GM18505 (cell line): ENCODE data around the gene MCF2L.

Source experiments
- ATAC-seq: cut with Tn5 transposase; IDR thresholded peaks from one replicate; pipeline ENCODE4 v1.9.1; 2021; ENCODE audit not compliant: unreplicated experiment
- POLR2A ChIP-seq: IDR thresholded peaks from 4 replicates; pipeline ENCODE4 v1.6.1; 2011; ENCODE audit warnings: borderline replicate concordance; ENCODE audit not compliant: insufficient read depth, insufficient read length; ENCODE audit errors: extremely low read depth

The MCF2L gene

GRCh38 chr13:113065406-113066141, 96.6 kb downstream of the MCF2L start:
- no peak for TF ChIP-seq POLR2A
- no peak for ATAC-seq

- TF ChIP-seq POLR2A: no peak
- ATAC-seq: no peak
These were observed 97.1 kb downstream of the MCF2L start for GRCh38 chr13:113066142-113066455.

GRCh38 chr13:113066746-113067145, 97.7 kb downstream of the MCF2L start:
- no peak for ATAC-seq
- no peak for TF ChIP-seq POLR2A

GRCh38 chr13:113069861-113070805, 101.1 kb downstream of the MCF2L start:
- no peak for TF ChIP-seq POLR2A
- ATAC-seq: no peak

GRCh38 chr13:113070855-113071254, 101.8 kb downstream of the MCF2L start:
- no peak for TF ChIP-seq POLR2A
- ATAC-seq: no peak

- no peak for ATAC-seq
- TF ChIP-seq POLR2A: no peak
These were observed 103.4 kb downstream of the MCF2L start for GRCh38 chr13:113072376-113072775.

- no peak for ATAC-seq
- TF ChIP-seq POLR2A: no peak
These were observed 104.9 kb downstream of the MCF2L start for GRCh38 chr13:113073942-113074341.

- no peak for TF ChIP-seq POLR2A
- no peak for ATAC-seq
These were observed 105.4 kb downstream of the MCF2L start for GRCh38 chr13:113074401-113074800.

GRCh38 chr13:113074876-113075275, 105.9 kb downstream of the MCF2L start:
- no peak for ATAC-seq
- no peak for TF ChIP-seq POLR2A

GRCh38 chr13:113075711-113076110, 106.7 kb downstream of the MCF2L start:
- no peak for ATAC-seq
- no peak for TF ChIP-seq POLR2A

GRCh38 chr13:113076681-113077401, 107.8 kb downstream of the MCF2L start:
- no peak for ATAC-seq

GRCh38 chr13:113077566-113077952, 108.5 kb downstream of the MCF2L start:
- no peak for ATAC-seq
- no peak for TF ChIP-seq POLR2A

More at GRCh38 chr13:113076681-113077401, 107.8 kb downstream of the MCF2L start:
- no peak for TF ChIP-seq POLR2A
